ENCODE measurements around the gene BCKDHB.

- TF ChIP-seq EZH2 (IDR thresholded peaks at IDR 0.05; ENCODE audit: low read length) (no peak), CTCF (optimal IDR thresholded peaks at IDR 0.05 in 1 of 3, IDR thresholded peaks at IDR 0.05 in 1 of 3, conservative IDR thresholded peaks at IDR 0.05 in 1 of 3; ENCODE audit: extremely low read depth in 1 of 3, insufficient read depth in 2 of 3, low read length in 3 of 3) (no peak)
Measured at GRCh38 chr6:80095600-80095999, 10.9 kb upstream of the BCKDHB start.
